SU-DHL-6 (cell line): ENCODE measurements around the gene TMC1.

ENCODE experiments used
- H2AFZ ChIP-seq: fragments of 200-600 bp; sonication (generic); 2 replicates; pipeline ENCODE4 v1.6.1; 2014; ENCODE audit warnings: low read depth, mild to moderate bottlenecking, moderate library complexity, mixed read lengths, antibody characterized with exemption, low read length; ENCODE audit not compliant: severe bottlenecking
- H3F3A ChIP-seq: fragments of 200-600 bp; shearing (Covaris generic); 2 replicates; pipeline ENCODE4 v1.6.0; 2016; ENCODE audit warnings: antibody characterized with exemption, mild to moderate bottlenecking; ENCODE audit not compliant: insufficient read depth
- H3K27ac ChIP-seq: fragments of 200-600 bp; sonication (generic); 2 replicates; pipeline ENCODE4 v1.5.1; 2016; ENCODE audit warnings: low read depth, mild to moderate bottlenecking, low read length, moderate library complexity, mixed read lengths
- H3K27me3 ChIP-seq: fragments of 200-600 bp; sonication (generic), shearing (Covaris generic); 2 replicates; pipeline ENCODE4 v1.6.0; 2014; ENCODE audit warnings: mild to moderate bottlenecking, low read length
- H3K36me3 ChIP-seq: fragments of 200-600 bp; sonication (generic); 2 replicates; pipeline ENCODE4 v1.6.1; 2014; ENCODE audit warnings: mild to moderate bottlenecking, low read length, mixed read lengths
- H3K4me2 ChIP-seq: fragments of 300-600, 200-600 bp; shearing (Covaris generic), sonication (generic); 2 replicates; pipeline ENCODE4 v1.6.0; 2014; ENCODE audit warnings: low read length, low read depth, mild to moderate bottlenecking; ENCODE audit not compliant: poor library complexity, severe bottlenecking
- H3K4me3 ChIP-seq: fragments of 200-600 bp; sonication (generic); 2 replicates; pipeline ENCODE4 v1.5.1; 2014; ENCODE audit warnings: antibody characterized with exemption, low read length, mild to moderate bottlenecking, mixed read lengths; ENCODE audit not compliant: insufficient read depth, poor library complexity, severe bottlenecking
- H3K79me2 ChIP-seq: fragments of 200-600 bp; sonication (generic); 2 replicates; pipeline ENCODE4 v1.6.1; 2014; ENCODE audit warnings: mild to moderate bottlenecking, low read length, moderate library complexity; ENCODE audit not compliant: insufficient read depth
- H3K9ac ChIP-seq: fragments of 200-600 bp; sonication (generic); 2 replicates; pipeline ENCODE4 v1.7.0; 2014; ENCODE audit warnings: mild to moderate bottlenecking, low read length
- H3K9me2 ChIP-seq: fragments of 200-600 bp; sonication (generic); replicated peaks from 2 replicates; pipeline ENCODE4 v1.6.1; 2014; ENCODE audit warnings: low read length; ENCODE audit not compliant: insufficient read depth
- H3K9me3 ChIP-seq: fragments of 200-600 bp; sonication (generic); 2 replicates; pipeline ENCODE4 v1.6.1; 2014; ENCODE audit warnings: low read length, mixed read lengths; ENCODE audit not compliant: insufficient read depth
- H4K20me1 ChIP-seq: fragments of 200-600 bp; sonication (generic); 2 replicates; pipeline ENCODE4 v1.6.1; 2014; ENCODE audit warnings: low read depth, mild to moderate bottlenecking, antibody characterized with exemption, low read length, moderate library complexity, mixed read lengths
- EZH2phosphoT487 ChIP-seq: fragments of 200-600 bp; sonication (generic), shearing (Covaris generic); conservative IDR thresholded peaks from 2 replicates; pipeline ENCODE4 v1.6.1; 2018; ENCODE audit warnings: mild to moderate bottlenecking, antibody characterized with exemption, low read length, moderate library complexity, mixed read lengths
- TF ChIP-seq, protein P1 (sequence below): fragments of 200-600 bp; sonication (generic); IDR thresholded peaks from one replicate; pipeline ENCODE4 v1.5.1; 2017; ENCODE audit warnings: antibody characterized with exemption, mild to moderate bottlenecking, low read length, moderate library complexity; ENCODE audit not compliant: insufficient read depth, poor library complexity, severe bottlenecking

Gene TMC1

GRCh38 chr9:72636621-72637020 lies 115.2 kb downstream of the TMC1 start:
- TF ChIP-seq, protein P1, sequence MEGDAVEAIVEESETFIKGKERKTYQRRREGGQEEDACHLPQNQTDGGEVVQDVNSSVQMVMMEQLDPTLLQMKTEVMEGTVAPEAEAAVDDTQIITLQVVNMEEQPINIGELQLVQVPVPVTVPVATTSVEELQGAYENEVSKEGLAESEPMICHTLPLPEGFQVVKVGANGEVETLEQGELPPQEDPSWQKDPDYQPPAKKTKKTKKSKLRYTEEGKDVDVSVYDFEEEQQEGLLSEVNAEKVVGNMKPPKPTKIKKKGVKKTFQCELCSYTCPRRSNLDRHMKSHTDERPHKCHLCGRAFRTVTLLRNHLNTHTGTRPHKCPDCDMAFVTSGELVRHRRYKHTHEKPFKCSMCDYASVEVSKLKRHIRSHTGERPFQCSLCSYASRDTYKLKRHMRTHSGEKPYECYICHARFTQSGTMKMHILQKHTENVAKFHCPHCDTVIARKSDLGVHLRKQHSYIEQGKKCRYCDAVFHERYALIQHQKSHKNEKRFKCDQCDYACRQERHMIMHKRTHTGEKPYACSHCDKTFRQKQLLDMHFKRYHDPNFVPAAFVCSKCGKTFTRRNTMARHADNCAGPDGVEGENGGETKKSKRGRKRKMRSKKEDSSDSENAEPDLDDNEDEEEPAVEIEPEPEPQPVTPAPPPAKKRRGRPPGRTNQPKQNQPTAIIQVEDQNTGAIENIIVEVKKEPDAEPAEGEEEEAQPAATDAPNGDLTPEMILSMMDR: no peak
- no peak for TF ChIP-seq EZH2phosphoT487
- Histone ChIP-seq H3K4me2 (no peak overlapping the region), H3K79me2 (no peaks in the 10 kb centered on the region), H3K9me2 (no peaks in the 10 kb centered on the region), H2AFZ (no peak overlapping the region), H3K27ac (no peak overlapping the region), H3K36me3 (no peaks in the 10 kb centered on the region), H3K27me3 (no peaks in the 10 kb centered on the region), H3K4me3 (no peak overlapping the region), H3F3A (no peaks in the 10 kb centered on the region), H3K9me3 (no peaks in the 10 kb centered on the region), H3K9ac (no peak overlapping the region), H4K20me1 (no peaks in the 10 kb centered on the region)

DNA sequence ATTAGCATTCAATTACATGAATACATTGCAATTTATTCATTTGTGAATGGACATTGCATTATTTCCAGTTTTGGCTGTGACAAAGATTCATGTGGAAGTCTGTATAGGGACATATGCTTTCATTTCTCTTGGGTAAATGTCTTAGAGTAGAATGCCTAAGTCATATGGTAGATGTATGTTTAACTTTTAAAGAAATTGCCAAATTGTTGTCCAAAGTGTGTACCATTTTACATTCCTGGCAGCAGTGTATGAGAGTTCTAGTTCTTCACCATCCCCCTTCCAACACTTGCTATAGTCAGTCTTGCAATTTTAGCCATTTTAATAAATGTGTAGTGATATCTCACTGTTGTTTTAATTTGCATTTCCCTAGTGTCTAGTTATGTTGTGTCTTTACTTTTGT lies 122.2 kb downstream of the TMC1 start:
- no peak overlapping the region for H3K27ac ChIP-seq
- H3K27me3 ChIP-seq: no peaks in the 10 kb centered on the region
- no peaks in the 10 kb centered on the region for H3K9me3 ChIP-seq
- no peak overlapping the region for H3K4me3 ChIP-seq
- H3K36me3 ChIP-seq: no peaks in the 10 kb centered on the region
- TF ChIP-seq EZH2phosphoT487: no peak
- TF ChIP-seq, protein P1: no peak
- no peak overlapping the region for H2AFZ ChIP-seq
- no peak overlapping the region for H3K4me2 ChIP-seq
- no peaks in the 10 kb centered on the region for H3K9me2 ChIP-seq
- no peaks in the 10 kb centered on the region for H4K20me1 ChIP-seq
- H3K79me2 ChIP-seq: no peaks in the 10 kb centered on the region
- no peak overlapping the region for H3K9ac ChIP-seq
- no peaks in the 10 kb centered on the region for H3F3A ChIP-seq

DNA sequence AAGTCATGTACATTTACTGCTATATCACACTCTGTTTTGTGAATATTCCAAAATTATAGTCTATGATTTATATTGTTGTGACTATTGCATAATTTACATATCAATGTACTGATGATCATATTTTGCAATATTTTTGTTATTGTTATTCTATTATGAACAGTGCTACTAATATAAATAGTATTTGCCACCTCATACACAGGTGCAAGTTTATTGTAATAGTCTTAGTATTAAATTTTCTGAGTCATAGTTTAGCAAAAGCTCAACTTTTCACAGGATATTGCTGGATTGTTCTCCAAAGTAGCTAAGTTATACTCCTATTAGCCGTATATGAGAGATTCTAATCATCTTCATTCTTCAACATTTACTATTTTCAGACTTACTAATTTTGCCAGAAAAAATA lies 124.7 kb downstream of the TMC1 start:
- Histone ChIP-seq H3K4me2 (no peak overlapping the region), H3K79me2 (no peaks in the 10 kb centered on the region), H3K36me3 (no peaks in the 10 kb centered on the region), H3F3A (no peaks in the 10 kb centered on the region), H3K9ac (no peak overlapping the region), H3K27ac (no peak overlapping the region), H3K27me3 (no peaks in the 10 kb centered on the region), H3K9me2 (no peaks in the 10 kb centered on the region), H4K20me1 (no peaks in the 10 kb centered on the region), H3K9me3 (no peaks in the 10 kb centered on the region), H2AFZ (no peak overlapping the region), H3K4me3 (no peak overlapping the region)
- TF ChIP-seq, protein P1: no peak
